ENCODE data around the gene MVB12B. TPM values are rescaled to one million over a fixed set of nuclear protein-coding genes. Genes with fewer than 3 reads are reported as not detected.

Gene MVB12B
- total RNA-seq, 1 experiment from 2014 or later = 4.5 TPM

GRCh38 chr9:126290871-126291270 is 35.8 kb upstream of the MVB12B start:
- H3K4me1 Mint-ChIP-seq (ENCODE audit: low read depth, unreplicated experiment) = no peaks in the 10 kb centered on the region
- no peaks in the 10 kb centered on the region for H3K9me3 Mint-ChIP-seq (ENCODE audit: low read depth, unreplicated experiment)
- TF ChIP-seq, protein P1, sequence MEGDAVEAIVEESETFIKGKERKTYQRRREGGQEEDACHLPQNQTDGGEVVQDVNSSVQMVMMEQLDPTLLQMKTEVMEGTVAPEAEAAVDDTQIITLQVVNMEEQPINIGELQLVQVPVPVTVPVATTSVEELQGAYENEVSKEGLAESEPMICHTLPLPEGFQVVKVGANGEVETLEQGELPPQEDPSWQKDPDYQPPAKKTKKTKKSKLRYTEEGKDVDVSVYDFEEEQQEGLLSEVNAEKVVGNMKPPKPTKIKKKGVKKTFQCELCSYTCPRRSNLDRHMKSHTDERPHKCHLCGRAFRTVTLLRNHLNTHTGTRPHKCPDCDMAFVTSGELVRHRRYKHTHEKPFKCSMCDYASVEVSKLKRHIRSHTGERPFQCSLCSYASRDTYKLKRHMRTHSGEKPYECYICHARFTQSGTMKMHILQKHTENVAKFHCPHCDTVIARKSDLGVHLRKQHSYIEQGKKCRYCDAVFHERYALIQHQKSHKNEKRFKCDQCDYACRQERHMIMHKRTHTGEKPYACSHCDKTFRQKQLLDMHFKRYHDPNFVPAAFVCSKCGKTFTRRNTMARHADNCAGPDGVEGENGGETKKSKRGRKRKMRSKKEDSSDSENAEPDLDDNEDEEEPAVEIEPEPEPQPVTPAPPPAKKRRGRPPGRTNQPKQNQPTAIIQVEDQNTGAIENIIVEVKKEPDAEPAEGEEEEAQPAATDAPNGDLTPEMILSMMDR (IDR thresholded peaks at IDR 0.05; ENCODE audit: unreplicated experiment) = no peak
- H3K36me3 Mint-ChIP-seq (ENCODE audit: insufficient read depth, unreplicated experiment) = no peaks in the 10 kb centered on the region
- H3K27me3 Mint-ChIP-seq (ENCODE audit: unreplicated experiment) = peaks cover 46% of the 10 kb centered on the region
- intact Hi-C loops (cut with micrococcal nuclease; ENCODE audit: unreplicated experiment) = no loop called here
- no peak overlapping the region for H3K27ac Mint-ChIP-seq (ENCODE audit: unreplicated experiment)
- CTCF ChIA-PET = no interaction called here
- no peak overlapping the region for H3K4me3 Mint-ChIP-seq (ENCODE audit: low read depth, unreplicated experiment)
- no TSS peak for BruUV-seq (replicated peaks)
- DNase-seq = no peak

DNA sequence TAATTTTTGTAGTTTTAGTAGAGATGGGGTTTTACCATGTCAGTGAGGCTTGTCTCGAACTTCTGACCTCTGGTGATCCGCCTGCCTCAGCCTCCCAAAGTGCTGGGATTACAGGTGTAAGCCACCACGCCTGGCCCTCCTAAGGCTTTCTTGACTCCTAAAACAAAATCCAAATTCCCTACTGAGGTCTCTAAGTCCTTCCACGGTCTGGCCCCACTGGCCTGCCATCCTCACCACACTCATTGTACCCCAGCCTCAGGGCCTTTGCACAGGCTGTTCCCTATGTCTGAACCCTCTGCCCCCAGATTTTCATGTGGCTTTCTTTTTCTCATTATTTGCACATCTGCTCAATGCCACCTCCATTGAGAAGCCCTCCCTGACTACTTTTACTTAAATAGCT is 34.7 kb upstream of the MVB12B start:
- H3K4me1 Mint-ChIP-seq (ENCODE audit: low read depth, unreplicated experiment) = no peaks in the 10 kb centered on the region
- peaks cover 55% of the 10 kb centered on the region for H3K27me3 Mint-ChIP-seq (ENCODE audit: unreplicated experiment)
- CTCF ChIA-PET = interaction anchor here (1.0 kb wide), 1 partner anchor 10 kb away, joined by 4 read pairs; no protein-coding TSS in a partner anchor
- H3K9me3 Mint-ChIP-seq (ENCODE audit: low read depth, unreplicated experiment) = no peaks in the 10 kb centered on the region
- intact Hi-C loops (cut with micrococcal nuclease; ENCODE audit: unreplicated experiment) = no loop called here
- H3K36me3 Mint-ChIP-seq (ENCODE audit: insufficient read depth, unreplicated experiment) = no peaks in the 10 kb centered on the region
- H3K27ac Mint-ChIP-seq (ENCODE audit: unreplicated experiment) = no peak overlapping the region
- H3K4me3 Mint-ChIP-seq (ENCODE audit: low read depth, unreplicated experiment) = no peak overlapping the region
- TF ChIP-seq, protein P1 (IDR thresholded peaks at IDR 0.05; ENCODE audit: unreplicated experiment) = no peak
- no peak for DNase-seq
- BruUV-seq (replicated peaks) = no TSS peak

DNA sequence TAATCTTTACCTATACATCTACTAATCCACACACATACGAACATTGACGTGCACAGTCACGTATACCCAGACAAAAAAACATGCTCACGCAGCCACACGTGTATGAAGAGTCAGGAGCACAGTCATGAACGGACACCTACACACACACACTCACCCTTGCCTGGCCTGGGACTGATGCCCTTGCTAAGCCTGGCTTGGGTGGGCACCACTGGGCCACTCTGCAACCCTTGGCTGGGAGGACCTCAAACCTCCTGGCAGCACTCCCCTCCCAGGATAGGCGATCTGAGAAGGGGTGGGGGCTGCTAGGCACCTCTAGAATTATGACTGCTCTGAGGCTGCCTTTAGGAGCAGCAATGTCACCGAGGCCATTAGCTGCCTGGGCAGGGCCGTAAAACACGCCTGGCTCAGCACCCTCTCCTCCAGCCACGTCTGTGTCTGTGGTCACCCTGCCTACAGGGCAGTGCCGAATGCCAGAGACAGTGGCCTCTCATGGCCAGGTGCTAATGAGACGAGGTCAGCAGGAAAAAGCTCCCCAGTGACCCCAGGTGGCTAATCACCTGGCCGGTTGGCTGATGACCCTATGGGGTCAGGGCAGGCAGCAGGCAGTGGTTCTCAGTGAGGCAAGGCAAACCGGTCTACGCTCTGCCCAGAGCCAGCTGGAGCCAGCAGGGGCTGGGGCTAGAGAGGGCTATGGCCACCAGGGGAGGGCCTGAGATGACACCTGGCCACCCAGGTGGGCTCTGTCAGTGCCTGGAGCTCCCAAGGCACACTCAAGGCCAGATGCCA is 33.7 kb upstream of the MVB12B start:
- intact Hi-C loops (cut with micrococcal nuclease; ENCODE audit: unreplicated experiment) = no loop called here
- DNase-seq = no peak
- Mint-ChIP-seq H3K27ac (ENCODE audit: unreplicated experiment) (no peak overlapping the region), H3K4me1 (ENCODE audit: low read depth, unreplicated experiment) (no peaks in the 10 kb centered on the region), H3K9me3 (ENCODE audit: low read depth, unreplicated experiment) (no peaks in the 10 kb centered on the region), H3K36me3 (ENCODE audit: insufficient read depth, unreplicated experiment) (no peaks in the 10 kb centered on the region), H3K27me3 (ENCODE audit: unreplicated experiment) (peaks cover 58% of the 10 kb centered on the region), H3K4me3 (ENCODE audit: low read depth, unreplicated experiment) (no peak overlapping the region)
- no TSS peak for BruUV-seq (replicated peaks)
- TF ChIP-seq, protein P1 (IDR thresholded peaks at IDR 0.05; ENCODE audit: unreplicated experiment) = no peak
- CTCF ChIA-PET = interaction anchor here (1.0 kb wide), 1 partner anchor 9 kb away, joined by 4 read pairs; no protein-coding TSS in a partner anchor

GRCh38 chr9:126293522-126293889 is 33.1 kb upstream of the MVB12B start:
- Mint-ChIP-seq H3K9me3 (ENCODE audit: low read depth, unreplicated experiment) (no peaks in the 10 kb centered on the region), H3K4me1 (ENCODE audit: low read depth, unreplicated experiment) (no peaks in the 10 kb centered on the region), H3K27ac (ENCODE audit: unreplicated experiment) (no peak overlapping the region), H3K27me3 (ENCODE audit: unreplicated experiment) (peaks cover 60% of the 10 kb centered on the region), H3K4me3 (ENCODE audit: low read depth, unreplicated experiment) (no peak overlapping the region), H3K36me3 (ENCODE audit: insufficient read depth, unreplicated experiment) (no peaks in the 10 kb centered on the region)
- BruUV-seq (replicated peaks) = no TSS peak
- CTCF ChIA-PET = interaction anchor here (0.6 kb wide), 1 partner anchor 68 kb away, joined by 5 read pairs; no protein-coding TSS in a partner anchor
- DNase-seq = no peak
- TF ChIP-seq, protein P1 (IDR thresholded peaks at IDR 0.05; ENCODE audit: unreplicated experiment) = no peak
- intact Hi-C loops (cut with micrococcal nuclease; ENCODE audit: unreplicated experiment) = no loop called here
